22Rv1 (cell line): Measurements from ENCODE around the gene FUS.

Experiments used
- CTCF ChIP-seq: fragments of 450-650 bp; IDR thresholded peaks from 2 replicates; pipeline ENCODE4 v1.5.1; 2017; ENCODE audit warnings: mild to moderate bottlenecking
- ZFX ChIP-seq: fragments of 450-650 bp; IDR thresholded peaks from 2 replicates; pipeline ENCODE4 v1.6.1; 2017; ENCODE audit warnings: antibody characterized with exemption, borderline replicate concordance

GRCh38 chr16:31184888-31185287 is 4.9 kb downstream of the FUS start:
- no peak for TF ChIP-seq CTCF
- TF ChIP-seq ZFX = no peak
